Uterus (tissue), 4 donors: Measurements from ENCODE around the gene MICAL3. TPM values are rescaled to one million over a fixed set of nuclear protein-coding genes. Genes with fewer than 3 reads are reported as not detected.
A peak's percentile ranks its signal among the peaks of the same experiment; 100 is the strongest.

Experiments used
- DNase-seq, 2 donors: peaks; one replicate each; pipeline ENCODE4 v3.0.0-alpha.2; 2019 to 2020
- H3K27ac ChIP-seq, 2 donors: fragments of 200-600 bp; sonication (generic); 1 replicate in 1 of 2; 2 replicates in 1 of 2; pipeline ENCODE4 v1.5.1; 2016 to 2018
- H3K27me3 ChIP-seq, 2 donors: fragments of 200-600 bp; sonication (generic); one replicate each; pipeline ENCODE4 v1.5.1; 2018 to 2019; ENCODE audit warnings: control low read depth in 1 of 2
- H3K36me3 ChIP-seq, 2 donors: fragments of 200-600 bp; sonication (generic); one replicate each; pipeline ENCODE4 v1.5.1; 2019; ENCODE audit warnings: control low read depth in 1 of 2
- H3K4me1 ChIP-seq, 2 donors: fragments of 200-600 bp; sonication (generic); one replicate each; pipeline ENCODE4 v1.5.1; 2018 to 2019; ENCODE audit warnings: control low read depth in 1 of 2
- H3K4me3 ChIP-seq, 2 donors: fragments of 200-600 bp; sonication (generic); 1 replicate in 1 of 2; 2 replicates in 1 of 2; pipeline ENCODE4 v1.5.1; 2018 to 2019; ENCODE audit warnings: mild to moderate bottlenecking in 1 of 2
- H3K9me3 ChIP-seq, 2 donors: fragments of 200-600 bp; sonication (generic); one replicate each; pipeline ENCODE4 v1.5.1; 2019; ENCODE audit warnings: control low read depth in 1 of 2
- POLR2A ChIP-seq, 2 donors: fragments of 450-650 bp; IDR thresholded peaks; one replicate each; pipeline ENCODE4 v1.6.1; 2016; ENCODE audit warnings: antibody characterized with exemption in 2 of 2, mild to moderate bottlenecking in 1 of 2, moderate library complexity in 1 of 2
- intact Hi-C: fragments of 100-400 bp; cut with DNase I; formaldehyde crosslinking; loops from one replicate; pipeline ENCODE4 v1.15.1; 2023; ENCODE audit warnings: low total_unique reads
- total RNA-seq, 4 donors: library from RNA; depleted of rRNA in 3 of 4; stranded (reverse); fragments of >200 nt in 3 of 4; gene quantifications; one replicate each; pipeline versions ENCODE4 v1.1.0 to v1.2.4, GENCODE V29; 2014 to 2023
- TF ChIP-seq, protein P1 (sequence below), 4 experiments: fragments of 200-600 bp in 2 of 4; fragments of 450-650 bp in 2 of 4; sonication (generic) in 2 of 4; IDR thresholded peaks; one replicate each; pipeline ENCODE4 v1.5.1; 2016 to 2019; ENCODE audit warnings: antibody characterized with exemption in 4 of 4, mild to moderate bottlenecking in 2 of 4, moderate library complexity in 1 of 4
- donor health status: DM: yes; HTN: yes; CAD: no.

Gene MICAL3
- total RNA-seq, 4 donors from 2014 or later, result 13.5 to 167 (median 47.2) TPM

DNA sequence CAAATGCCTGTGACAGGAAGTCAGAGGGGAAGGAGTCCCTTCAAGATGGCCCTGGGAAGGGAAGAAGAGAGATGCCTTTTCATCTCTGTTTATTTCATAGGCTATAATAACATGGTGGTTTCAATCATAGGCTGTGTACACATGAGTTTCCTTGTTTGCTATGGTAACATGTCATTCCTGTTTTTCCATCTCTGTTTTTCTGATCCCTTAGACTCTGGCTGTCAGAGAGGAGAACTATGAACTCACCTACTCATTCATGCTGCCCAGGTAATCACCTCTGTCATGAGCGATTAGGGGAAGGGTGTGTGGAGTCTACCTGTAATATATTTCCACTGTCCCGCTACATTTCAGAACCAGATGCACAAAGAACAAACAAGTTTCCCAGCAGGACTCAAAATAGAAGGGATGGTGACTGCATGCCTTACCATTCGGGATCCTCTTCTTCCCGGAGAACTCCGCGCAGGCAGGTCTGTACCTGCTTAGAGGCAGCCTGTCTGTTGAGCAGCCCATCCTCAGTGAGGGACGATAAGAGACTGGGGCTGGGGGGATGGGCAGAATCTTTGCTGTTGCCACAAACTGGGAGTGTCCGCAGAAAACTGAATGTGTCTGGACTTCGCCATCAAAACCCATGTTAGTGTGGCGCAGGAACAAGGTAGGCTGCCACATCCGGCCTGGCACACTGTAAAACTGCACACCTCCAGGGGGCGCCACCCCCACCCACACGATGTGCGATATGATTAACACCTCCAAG is 46.4 kb upstream of the MICAL3 start:
- no peak for DNase-seq
- H3K36me3 ChIP-seq, result no peaks in the 10 kb centered on the region
- TF ChIP-seq POLR2A (IDR thresholded peaks at IDR 0.05), result no peak
- TF ChIP-seq, protein P1, sequence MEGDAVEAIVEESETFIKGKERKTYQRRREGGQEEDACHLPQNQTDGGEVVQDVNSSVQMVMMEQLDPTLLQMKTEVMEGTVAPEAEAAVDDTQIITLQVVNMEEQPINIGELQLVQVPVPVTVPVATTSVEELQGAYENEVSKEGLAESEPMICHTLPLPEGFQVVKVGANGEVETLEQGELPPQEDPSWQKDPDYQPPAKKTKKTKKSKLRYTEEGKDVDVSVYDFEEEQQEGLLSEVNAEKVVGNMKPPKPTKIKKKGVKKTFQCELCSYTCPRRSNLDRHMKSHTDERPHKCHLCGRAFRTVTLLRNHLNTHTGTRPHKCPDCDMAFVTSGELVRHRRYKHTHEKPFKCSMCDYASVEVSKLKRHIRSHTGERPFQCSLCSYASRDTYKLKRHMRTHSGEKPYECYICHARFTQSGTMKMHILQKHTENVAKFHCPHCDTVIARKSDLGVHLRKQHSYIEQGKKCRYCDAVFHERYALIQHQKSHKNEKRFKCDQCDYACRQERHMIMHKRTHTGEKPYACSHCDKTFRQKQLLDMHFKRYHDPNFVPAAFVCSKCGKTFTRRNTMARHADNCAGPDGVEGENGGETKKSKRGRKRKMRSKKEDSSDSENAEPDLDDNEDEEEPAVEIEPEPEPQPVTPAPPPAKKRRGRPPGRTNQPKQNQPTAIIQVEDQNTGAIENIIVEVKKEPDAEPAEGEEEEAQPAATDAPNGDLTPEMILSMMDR (IDR thresholded peaks at IDR 0.05), result no peak
- H3K27me3 ChIP-seq, result no peaks in the 10 kb centered on the region
- H3K4me1 ChIP-seq, result peaks cover 0 to 6% of the 10 kb centered on the region in 2 donors
- no peaks in the 10 kb centered on the region for H3K9me3 ChIP-seq
- intact Hi-C loops, result loop anchor here (10.0 kb wide), 1 partner anchor 46 kb away; the partner anchor contains the start of gene MICAL3
- H3K4me3 ChIP-seq, result no peak overlapping the region
- peak overlapping the region in 1 of 2 donors; percentile 52 for H3K27ac ChIP-seq

DNA sequence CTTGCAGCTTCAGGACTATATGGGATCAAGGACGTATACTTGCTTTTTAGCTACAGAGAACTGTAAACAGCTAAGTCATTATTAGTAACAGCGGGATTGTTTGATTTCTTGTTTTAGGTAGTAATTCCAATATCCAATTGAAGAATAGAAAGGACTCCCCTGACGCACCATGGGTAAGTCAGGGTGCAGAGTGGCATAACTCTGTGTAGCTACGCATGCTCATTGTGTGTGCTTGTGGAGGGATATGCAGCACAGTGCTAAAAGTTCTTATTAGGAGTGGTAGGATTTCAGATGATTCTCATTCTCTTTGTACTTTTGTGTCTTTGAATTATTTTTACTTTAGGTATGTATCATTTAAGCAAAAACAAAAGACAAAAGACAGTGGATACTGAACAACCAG is 45.7 kb upstream of the MICAL3 start:
- TF ChIP-seq, protein P1 (IDR thresholded peaks at IDR 0.05), result no peak
- TF ChIP-seq POLR2A (IDR thresholded peaks at IDR 0.05), result no peak
- no peak for DNase-seq
- H3K36me3 ChIP-seq, result no peaks in the 10 kb centered on the region
- H3K4me1 ChIP-seq, result peaks cover 0 to 6% of the 10 kb centered on the region in 2 donors
- intact Hi-C loops, result loop anchor here (10.0 kb wide), 1 partner anchor 45 kb away; the partner anchor contains the start of gene MICAL3
- no peaks in the 10 kb centered on the region for H3K27me3 ChIP-seq
- H3K9me3 ChIP-seq, result no peaks in the 10 kb centered on the region
- no peak overlapping the region for H3K4me3 ChIP-seq
- peak overlapping the region in 1 of 2 donors; percentile 99 for H3K27ac ChIP-seq

DNA sequence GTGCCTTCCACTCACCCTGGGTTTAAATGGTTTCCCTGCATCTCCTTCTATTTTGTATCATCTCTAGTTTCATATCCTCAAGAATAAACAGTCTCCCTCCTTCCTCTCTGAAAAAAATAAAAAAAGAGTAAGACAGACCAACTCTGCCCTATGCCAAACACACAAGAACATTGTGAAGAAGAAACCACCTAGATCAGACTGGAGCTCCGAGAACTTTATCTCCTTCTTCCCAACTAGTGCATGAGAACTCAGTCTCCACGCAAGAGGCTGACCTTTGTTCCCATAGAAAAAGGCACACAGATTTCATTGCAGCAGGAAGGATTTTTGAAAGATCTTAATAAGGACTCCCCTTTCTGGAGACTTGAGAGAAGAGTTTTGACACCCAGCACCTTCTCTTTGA is 44.7 kb upstream of the MICAL3 start:
- no peaks in the 10 kb centered on the region for H3K9me3 ChIP-seq
- no peak overlapping the region for H3K4me3 ChIP-seq
- DNase-seq, result no peak
- intact Hi-C loops, result no loop called here
- peak overlapping the region; percentile 95 to 99 for H3K27ac ChIP-seq
- H3K36me3 ChIP-seq, result no peaks in the 10 kb centered on the region
- no peaks in the 10 kb centered on the region for H3K27me3 ChIP-seq
- peaks cover 0 to 6% of the 10 kb centered on the region in 2 donors for H3K4me1 ChIP-seq
- TF ChIP-seq POLR2A (IDR thresholded peaks at IDR 0.05), result no peak
- TF ChIP-seq, protein P1 (IDR thresholded peaks at IDR 0.05), result no peak

DNA sequence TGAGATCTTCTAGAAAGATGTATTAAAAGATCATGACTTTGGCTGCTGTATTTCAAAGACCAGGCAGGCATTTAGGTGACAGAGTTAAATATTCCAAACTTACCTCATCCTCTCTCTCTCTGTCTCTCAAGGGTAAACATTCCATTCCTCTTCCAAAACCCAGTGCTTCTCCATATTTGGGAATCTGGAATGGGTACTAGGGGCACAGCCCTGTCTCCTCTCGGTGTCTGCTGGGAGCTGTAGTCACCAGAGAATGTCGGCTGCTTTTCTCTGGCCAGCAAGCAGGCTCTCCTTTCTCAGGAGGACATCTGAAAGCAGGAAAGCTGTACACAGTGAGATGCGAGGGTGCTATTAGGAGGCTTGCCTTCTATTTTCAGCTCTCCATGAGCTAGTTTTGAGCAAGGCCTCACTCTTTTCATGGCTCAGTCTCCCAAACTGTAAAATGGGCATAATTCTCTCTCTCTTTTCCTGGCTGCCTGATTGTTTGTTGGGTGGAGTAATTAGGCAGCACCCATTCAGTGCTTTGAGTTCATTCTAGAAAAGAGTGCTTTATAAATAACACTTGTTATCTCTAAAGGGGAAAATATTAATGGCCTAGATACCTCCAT is 44.1 kb upstream of the MICAL3 start:
- intact Hi-C loops, result no loop called here
- peak overlapping the region; percentile 95 to 99 for H3K27ac ChIP-seq

More for the DNA sequence above, 44.1 kb upstream of the MICAL3 start:
- no peaks in the 10 kb centered on the region for H3K36me3 ChIP-seq
- no peaks in the 10 kb centered on the region for H3K9me3 ChIP-seq
- H3K4me1 ChIP-seq, result peaks cover 0 to 6% of the 10 kb centered on the region in 2 donors
- DNase-seq, result peak; percentile 46 to 75
- TF ChIP-seq, protein P1 (IDR thresholded peaks at IDR 0.05), result no peak
- TF ChIP-seq POLR2A (IDR thresholded peaks at IDR 0.05), result peak; percentile 25 to 72
- no peak overlapping the region for H3K4me3 ChIP-seq
- H3K27me3 ChIP-seq, result no peaks in the 10 kb centered on the region
